ENCODE results near the gene KBTBD6. TPM values are rescaled to one million over a fixed set of nuclear protein-coding genes. Genes with fewer than 3 reads are reported as not detected.
"Not testable (repeated sequence)": the region's sequence is repeated elsewhere in the genome, so short reads cannot be mapped to it uniquely, and the experiment has no call there.

KBTBD6 gene
- total RNA-seq, 2 donors from 2014 or later = 8.5 to 10.2 TPM

GRCh38 chr13:41136396-41137031, 3.9 kb upstream of the KBTBD6 start:
- Mint-ChIP-seq H3K27me3 (ENCODE audit: insufficient read depth) (no peaks in the 10 kb centered on the region), H3K4me1 (peaks cover 9% of the 10 kb centered on the region), H3K4me3 (no peak overlapping the region), H3K9me3 (no peaks in the 10 kb centered on the region), H3K36me3 (ENCODE audit: low read depth) (no peaks in the 10 kb centered on the region), H3K27ac (peak overlapping the region; percentile 15)
- Histone ChIP-seq H3K27ac (ENCODE audit: low read depth, low read length) (no peak overlapping the region), H3K36me3 (ENCODE audit: control insufficient read depth, insufficient read depth, low read length) (no peaks in the 10 kb centered on the region), H3K9ac (ENCODE audit: extremely low read depth, low read length, poor library complexity, severe bottlenecking) (no peak overlapping the region), H3K27me3 (ENCODE audit: control insufficient read depth, insufficient read depth, low read length, poor library complexity, severe bottlenecking) (no peaks in the 10 kb centered on the region), H3K4me3 (ENCODE audit: low read length) (no peak overlapping the region), H3K4me1 (ENCODE audit: control insufficient read depth, insufficient read depth, low read length) (no peaks in the 10 kb centered on the region), H3K9me3 (ENCODE audit: control insufficient read depth, low read length) (no peaks in the 10 kb centered on the region)
- DNase-seq = no peak
- 91 to 93% methylated on average over 4 to 9 of the region's 9 CpGs for WGBS, 2 experiments (ENCODE audit: insufficient coverage in 1 of 2, insufficient read length in 1 of 2)
- TF ChIP-seq CTCF (conservative IDR thresholded peaks at IDR 0.05) = no peak

GRCh38 chr13:41133951-41134350, 1.3 kb upstream of the KBTBD6 start:
- Histone ChIP-seq H3K27ac (ENCODE audit: low read depth, low read length) (no peak overlapping the region), H3K9ac (ENCODE audit: extremely low read depth, low read length, poor library complexity, severe bottlenecking) (no peak overlapping the region), H3K36me3 (ENCODE audit: control insufficient read depth, insufficient read depth, low read length) (peaks cover 5% of the 10 kb centered on the region), H3K4me1 (ENCODE audit: control insufficient read depth, insufficient read depth, low read length) (no peaks in the 10 kb centered on the region), H3K9me3 (ENCODE audit: control insufficient read depth, low read length) (no peaks in the 10 kb centered on the region), H3K27me3 (ENCODE audit: control insufficient read depth, insufficient read depth, low read length, poor library complexity, severe bottlenecking) (no peaks in the 10 kb centered on the region), H3K4me3 (ENCODE audit: low read length) (peak overlapping the region; percentile 90)
- H3K27ac Mint-ChIP-seq = peak overlapping the region; percentile 8
- no peaks in the 10 kb centered on the region for H3K9me3 Mint-ChIP-seq
- H3K4me3 Mint-ChIP-seq = peak overlapping the region; percentile 94
- H3K36me3 Mint-ChIP-seq (ENCODE audit: low read depth) = peaks cover 13% of the 10 kb centered on the region
- H3K27me3 Mint-ChIP-seq (ENCODE audit: insufficient read depth) = no peaks in the 10 kb centered on the region
- no peak for TF ChIP-seq CTCF (conservative IDR thresholded peaks at IDR 0.05)
- DNase-seq = no peak
- H3K4me1 Mint-ChIP-seq = peaks cover 22% of the 10 kb centered on the region
- WGBS, 2 experiments (ENCODE audit: insufficient coverage in 1 of 2, insufficient read length in 1 of 2) = 90 to 95% methylated on average over 5 to 6 of the region's 6 CpGs

GRCh38 chr13:41131660-41132511, 716 bp downstream of the KBTBD6 start:
- not testable (repeated sequence) for H3K36me3 ChIP-seq (ENCODE audit: control insufficient read depth, insufficient read depth, low read length); H3K27ac ChIP-seq (ENCODE audit: low read depth, low read length); H3K4me1 ChIP-seq (ENCODE audit: control insufficient read depth, insufficient read depth, low read length); H3K9me3 Mint-ChIP-seq; DNase-seq; H3K27me3 Mint-ChIP-seq (ENCODE audit: insufficient read depth); H3K27me3 ChIP-seq (ENCODE audit: control insufficient read depth, insufficient read depth, low read length, poor library complexity, severe bottlenecking); H3K9me3 ChIP-seq (ENCODE audit: control insufficient read depth, low read length)
- Histone ChIP-seq H3K4me3 (ENCODE audit: low read length) (peak overlapping the region; percentile 90), H3K9ac (ENCODE audit: extremely low read depth, low read length, poor library complexity, severe bottlenecking) (peak overlapping the region; percentile 93)
- Mint-ChIP-seq H3K36me3 (ENCODE audit: low read depth) (peaks cover 13% of the 10 kb centered on the region), H3K4me3 (peak overlapping the region; percentile 94), H3K27ac (peak overlapping the region; percentile 99), H3K4me1 (peaks cover 22% of the 10 kb centered on the region)
- 36 to 49% methylated on average over 21 to 48 of the region's 48 CpGs for WGBS, 2 experiments (ENCODE audit: insufficient coverage in 1 of 2, insufficient read length in 1 of 2)

GRCh38 chr13:41131189-41131588, 1.4 kb downstream of the KBTBD6 start:
- Mint-ChIP-seq H3K36me3 (ENCODE audit: low read depth) (peaks cover 19% of the 10 kb centered on the region), H3K4me3 (peak overlapping the region; percentile 94), H3K4me1 (peaks cover 22% of the 10 kb centered on the region)
- DNase-seq; H3K36me3 ChIP-seq (ENCODE audit: control insufficient read depth, insufficient read depth, low read length); H3K27me3 ChIP-seq (ENCODE audit: control insufficient read depth, insufficient read depth, low read length, poor library complexity, severe bottlenecking); H3K27ac Mint-ChIP-seq; H3K27me3 Mint-ChIP-seq (ENCODE audit: insufficient read depth); H3K9me3 ChIP-seq (ENCODE audit: control insufficient read depth, low read length); H3K9ac ChIP-seq (ENCODE audit: extremely low read depth, low read length, poor library complexity, severe bottlenecking); H3K9me3 Mint-ChIP-seq; H3K4me1 ChIP-seq (ENCODE audit: control insufficient read depth, insufficient read depth, low read length); H3K27ac ChIP-seq (ENCODE audit: low read depth, low read length): not testable (repeated sequence)
- peak overlapping the region; percentile 70 for H3K4me3 ChIP-seq (ENCODE audit: low read length)
- WGBS, 2 experiments (ENCODE audit: insufficient coverage in 1 of 2, insufficient read length in 1 of 2) = 92 to 100% methylated on average over 2 to 4 of the region's 4 CpGs

All from endodermal cell (in vitro differentiated cells).